ENCODE results near the gene PCCA.

PCCA gene

DNA sequence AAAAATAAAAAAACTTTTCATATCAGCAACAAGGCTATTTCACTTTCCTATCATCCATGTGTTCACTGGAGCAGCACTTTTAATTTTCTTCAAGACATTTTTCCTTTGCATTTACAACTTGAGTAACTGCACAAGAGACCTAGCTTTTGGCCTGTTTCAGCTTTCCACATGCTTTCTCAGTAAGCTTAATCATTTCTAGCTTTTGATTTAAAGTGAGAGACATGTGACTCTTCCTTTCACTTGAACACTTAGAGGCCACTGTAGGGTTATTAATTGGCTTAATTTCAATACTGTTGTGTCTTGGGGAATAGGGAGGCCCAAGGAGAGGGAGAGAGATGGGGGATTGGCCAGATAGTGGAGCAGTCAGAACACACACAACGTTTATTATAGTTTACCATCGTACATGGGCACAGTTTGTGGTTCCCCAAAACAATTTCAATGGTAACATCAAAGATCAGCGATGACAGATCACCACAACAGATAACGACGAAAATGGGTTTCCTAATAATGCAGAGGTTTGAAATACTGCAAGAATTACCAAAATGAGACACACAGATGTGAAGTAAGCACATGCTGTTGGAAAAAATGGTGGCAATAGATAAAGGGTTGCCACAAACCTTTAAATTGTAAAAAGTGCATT lies 382.1 kb downstream of the PCCA start:
- no peak for DNase-seq (ENCODE audit: low spot score)

DNA sequence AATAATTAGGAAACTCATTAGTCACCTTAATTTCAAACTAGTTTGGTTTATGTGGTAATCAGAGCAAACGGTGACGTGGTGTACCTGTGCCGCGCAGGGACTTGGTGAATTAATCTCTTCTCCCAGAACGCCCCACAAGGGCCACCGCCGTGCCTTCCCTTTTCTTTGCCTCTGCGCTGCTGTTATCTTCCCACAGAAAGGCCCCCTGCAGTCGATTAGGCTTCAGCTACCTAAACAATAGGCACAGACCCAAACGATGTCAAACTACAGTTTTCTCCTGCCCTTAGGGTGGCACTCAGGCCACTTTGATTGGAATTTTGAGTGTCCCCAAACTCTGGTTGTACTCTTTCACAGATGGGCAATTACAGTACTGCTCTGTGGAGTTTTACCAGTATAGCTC lies 384.2 kb downstream of the PCCA start:
- no peak for DNase-seq (ENCODE audit: low spot score)

DNA sequence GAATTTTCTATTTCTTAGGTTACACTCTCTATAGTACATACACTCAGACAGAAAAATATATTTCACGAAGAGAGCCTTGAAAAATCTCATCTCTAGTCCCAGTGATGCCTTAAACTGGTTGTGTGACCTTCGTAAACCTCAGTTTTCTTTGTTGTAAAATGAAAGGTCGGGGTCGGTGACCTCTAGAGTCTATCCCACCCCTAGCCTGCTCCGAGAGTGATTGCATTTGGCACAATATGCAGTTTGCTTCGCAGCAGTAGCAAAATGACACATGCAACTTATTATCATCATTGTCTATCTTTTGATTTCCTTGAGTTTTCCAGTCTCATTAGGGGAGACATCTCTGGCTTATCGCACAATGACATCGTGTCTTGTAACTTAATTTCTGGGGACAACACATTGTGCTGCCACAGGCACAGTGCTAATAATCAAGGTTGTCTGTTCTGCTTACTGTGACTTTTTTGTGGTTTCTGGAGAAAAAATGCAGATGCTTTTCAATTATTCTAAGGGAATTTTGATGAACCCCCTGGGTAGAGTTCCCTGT lies 384.7 kb downstream of the PCCA start:
- DNase-seq (ENCODE audit: low spot score) = no peak

DNA sequence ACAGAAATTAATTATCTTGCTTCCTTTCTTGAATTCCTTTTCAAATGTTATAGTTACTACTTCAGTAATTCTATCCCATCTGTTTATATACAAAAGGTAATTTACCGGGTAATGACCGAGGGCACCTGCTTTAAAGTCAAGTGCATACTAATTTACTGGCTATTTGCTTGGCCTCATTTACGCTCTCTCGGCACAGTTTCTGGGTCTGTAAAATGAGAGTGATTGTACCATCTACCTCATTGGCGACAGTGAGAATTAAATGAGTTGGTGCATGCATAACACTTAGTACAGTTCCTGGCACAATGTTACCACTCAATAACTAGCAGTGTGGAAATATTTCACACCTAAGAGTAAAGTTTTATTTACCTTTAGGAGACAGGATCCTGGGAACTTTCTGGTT lies 388.1 kb downstream of the PCCA start:
- DNase-seq (ENCODE audit: low spot score) = no peak

DNA sequence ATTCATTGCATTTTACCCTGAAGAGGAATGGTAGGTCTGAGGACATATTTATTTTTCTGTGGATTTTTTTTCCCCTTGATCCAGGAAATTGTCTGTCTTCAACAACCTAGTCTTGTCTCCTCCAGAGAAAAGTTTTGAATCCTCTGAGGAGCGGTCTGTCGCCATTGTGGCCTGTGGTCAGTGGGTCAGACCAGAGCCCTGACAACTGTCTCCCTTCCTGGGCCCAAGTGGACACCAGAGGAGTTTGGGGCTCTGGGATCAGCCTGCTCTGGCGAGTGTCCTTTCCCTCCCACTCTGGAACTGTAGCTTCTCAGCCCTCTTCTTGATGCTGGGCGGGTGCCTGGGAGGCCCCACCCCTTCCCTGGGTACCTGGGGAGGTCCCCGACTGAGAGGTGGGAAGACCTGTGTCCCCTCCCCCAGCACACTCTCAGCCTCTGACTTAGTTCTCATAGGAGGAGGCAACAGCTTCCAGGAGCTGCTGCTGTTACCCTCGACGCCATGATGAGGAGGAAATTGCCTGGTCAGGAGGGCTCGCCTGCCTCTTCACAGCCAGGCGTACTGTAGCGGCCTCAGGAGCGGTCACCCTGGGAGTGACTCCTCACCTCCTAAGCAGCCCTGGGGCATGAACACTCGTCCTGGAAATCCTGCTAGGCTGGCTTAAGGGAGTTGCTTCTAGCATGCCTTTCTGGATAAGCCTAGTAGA lies 389.4 kb downstream of the PCCA start:
- DNase-seq (ENCODE audit: low spot score) = no peak

DNA sequence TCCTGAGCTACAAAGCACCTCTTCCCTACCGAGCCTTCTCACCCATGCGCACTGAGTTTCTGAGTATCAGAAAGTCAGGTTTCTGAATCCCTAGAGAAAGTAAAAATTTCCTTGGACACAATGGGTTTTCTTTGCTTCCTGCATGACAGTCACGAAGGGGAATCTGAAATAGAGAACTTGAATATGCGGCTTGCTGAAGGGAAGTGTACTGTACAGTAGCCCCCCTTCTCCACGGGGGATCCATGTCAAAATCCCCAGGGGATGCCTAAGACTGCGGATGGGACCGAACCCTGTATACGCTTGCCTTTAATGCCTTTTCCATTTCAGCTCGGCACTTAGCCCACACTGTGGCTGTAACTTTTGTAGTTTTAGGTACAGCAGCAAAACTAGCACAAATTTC lies 391.8 kb downstream of the PCCA start:
- DNase-seq (ENCODE audit: low spot score) = no peak

DNA sequence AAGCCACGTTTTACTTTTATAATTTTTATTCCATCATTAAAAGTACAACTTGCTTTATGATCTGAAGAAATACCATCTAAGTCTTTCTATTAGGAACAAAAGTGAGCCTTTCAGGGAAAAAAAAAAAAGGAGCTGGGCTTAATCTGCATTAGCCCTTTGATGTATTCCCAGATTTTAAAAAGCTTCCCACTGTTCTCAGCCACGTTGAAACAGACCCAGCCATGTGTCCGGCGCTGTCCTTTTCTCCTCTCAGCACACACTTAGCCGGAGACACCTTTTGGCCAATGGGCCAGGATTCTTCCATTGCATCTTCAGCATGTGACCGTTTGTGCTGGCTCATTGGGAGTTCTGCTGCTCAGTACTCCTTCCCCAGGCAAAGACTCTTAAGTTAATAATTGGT lies 394.2 kb downstream of the PCCA start:
- DNase-seq (ENCODE audit: low spot score) = no peak

DNA sequence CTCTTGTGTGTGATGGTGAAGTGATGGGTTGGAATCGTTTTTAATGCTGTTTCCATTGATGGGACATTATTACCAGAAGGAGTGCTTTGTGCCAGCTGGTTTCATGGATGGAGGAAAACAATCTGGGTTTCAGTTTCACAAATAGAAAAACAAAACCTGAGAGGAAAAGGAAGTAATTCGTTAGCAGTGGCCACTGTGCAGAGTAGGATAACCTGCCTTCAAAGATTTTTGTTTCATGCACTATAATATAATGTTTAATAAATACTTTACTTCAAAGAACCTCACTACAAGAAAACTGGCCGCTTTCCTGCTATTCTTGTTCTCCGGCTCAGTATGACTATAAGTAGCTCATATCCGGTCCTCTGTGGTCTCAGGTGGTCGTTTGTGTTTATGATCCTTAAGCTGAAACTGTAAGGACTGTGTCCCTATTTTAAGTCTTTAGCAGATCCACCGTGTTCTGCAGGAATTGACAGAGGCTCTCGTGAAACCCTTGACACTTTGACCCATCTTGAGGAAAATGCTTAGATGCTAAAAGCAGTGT lies 395.0 kb downstream of the PCCA start:
- no peak for DNase-seq (ENCODE audit: low spot score)

DNA sequence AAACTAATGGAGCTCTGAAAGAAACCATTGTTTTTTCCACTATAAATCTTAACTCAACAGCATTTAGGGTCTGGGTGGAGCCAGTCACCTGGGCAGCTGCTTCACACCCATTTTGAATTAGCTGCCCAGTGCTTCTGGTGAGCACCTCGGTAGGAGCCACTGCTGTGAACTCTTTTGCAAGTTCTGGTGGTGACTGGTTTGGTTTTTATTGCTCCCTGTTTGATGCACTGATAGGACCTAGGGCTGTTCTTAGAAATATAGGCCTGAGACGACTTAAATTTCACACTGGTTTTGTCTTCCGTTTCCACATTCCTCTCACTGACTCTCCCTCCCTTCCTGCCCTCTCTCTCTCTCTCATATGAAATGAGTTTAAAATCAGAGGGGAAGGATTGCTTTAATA lies 395.8 kb downstream of the PCCA start:
- no peak for DNase-seq (ENCODE audit: low spot score)

DNA sequence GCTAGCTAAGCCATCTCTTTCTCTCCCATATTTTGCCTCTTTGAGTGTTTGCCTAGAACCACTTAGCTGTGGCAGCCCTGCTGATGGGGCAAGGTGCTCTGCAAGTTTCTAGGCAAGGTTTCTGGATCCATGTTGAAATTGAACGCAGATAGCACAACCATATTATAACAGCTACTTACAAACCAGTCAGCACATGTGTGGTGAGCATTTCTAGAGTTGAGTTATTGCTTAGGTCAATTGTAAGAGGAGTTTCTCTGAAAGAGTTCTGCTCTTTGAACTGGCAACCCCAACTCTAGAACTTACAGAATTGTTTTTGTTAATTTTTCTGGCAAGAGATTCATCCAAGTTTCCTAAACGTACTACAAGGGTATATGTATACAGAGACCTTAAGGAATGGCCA lies 396.4 kb downstream of the PCCA start:
- DNase-seq (ENCODE audit: low spot score) = no peak

DNA sequence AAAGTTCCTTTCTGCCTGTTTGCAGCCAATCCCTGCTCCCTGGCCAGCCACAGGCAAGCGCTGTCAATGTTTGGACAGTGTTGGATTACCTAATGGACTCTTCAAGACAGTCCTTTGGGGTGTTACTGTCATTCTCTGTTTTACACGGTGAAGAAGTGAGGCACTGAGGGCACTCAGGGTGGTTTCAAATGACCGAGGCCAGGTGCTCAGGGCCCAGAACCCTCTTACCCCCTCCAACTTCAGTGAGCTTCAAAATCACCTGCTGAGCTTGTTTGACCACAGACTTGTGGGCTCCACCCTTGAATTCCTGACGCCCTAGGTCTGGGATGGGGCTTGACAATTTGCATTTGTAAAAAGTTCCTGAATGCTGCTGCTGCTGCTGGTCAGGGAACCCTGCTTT lies 401.8 kb downstream of the PCCA start:
- no peak for DNase-seq (ENCODE audit: low spot score)

DNA sequence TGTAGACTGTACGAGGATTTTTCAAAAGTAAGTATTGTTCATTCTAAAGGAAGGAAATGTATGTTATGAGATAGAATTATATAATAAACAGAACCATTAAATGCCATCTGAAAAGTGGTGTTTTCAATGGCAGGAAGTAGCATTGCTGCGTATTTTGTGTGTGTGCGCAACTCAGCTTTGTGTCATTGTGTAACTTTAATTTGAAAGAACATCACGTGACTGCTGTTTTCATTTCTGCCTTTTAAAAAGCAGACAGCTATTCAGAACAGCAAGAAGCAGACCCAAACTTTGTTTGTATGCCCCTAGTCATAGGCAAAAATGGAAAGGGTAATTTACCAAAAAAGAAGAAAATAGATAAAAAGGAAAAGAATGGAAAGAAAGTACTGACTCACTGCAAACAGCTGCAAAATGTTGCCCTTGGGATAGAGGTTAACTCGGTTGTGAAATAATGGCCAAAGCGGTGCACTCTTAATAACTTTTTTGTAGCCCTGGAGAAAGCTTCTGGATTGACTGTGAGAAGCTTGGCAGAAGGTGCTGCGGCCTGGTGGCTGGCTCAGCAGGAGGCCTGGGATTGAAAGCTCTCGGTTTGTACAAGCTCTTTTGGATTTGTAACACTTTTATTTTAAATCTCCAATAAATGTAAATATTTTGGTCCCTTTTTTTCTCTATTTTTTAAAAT lies 402.4 kb downstream of the PCCA start:
- DNase-seq (ENCODE audit: low spot score) = peak; percentile 4

DNA sequence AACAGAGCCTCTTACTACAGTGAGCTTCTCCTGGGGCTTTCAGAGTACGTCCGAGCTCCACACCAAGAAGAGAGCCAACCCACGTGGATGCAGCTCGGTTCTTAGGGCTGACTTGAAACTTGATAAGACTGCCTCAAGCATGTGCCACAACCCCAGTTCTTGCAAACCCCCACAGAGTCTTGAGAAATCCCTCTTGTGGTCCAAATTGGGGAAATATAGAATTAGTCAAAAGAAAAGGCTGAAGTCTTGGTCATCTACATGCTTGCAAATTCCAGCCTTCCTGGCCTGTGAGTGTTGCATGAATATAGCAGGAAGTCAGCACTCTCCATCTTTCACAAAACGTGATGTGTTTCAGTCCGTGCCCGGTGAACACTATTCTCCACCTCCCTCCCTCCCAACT lies 404.5 kb downstream of the PCCA start:
- DNase-seq (ENCODE audit: low spot score) = no peak

DNA sequence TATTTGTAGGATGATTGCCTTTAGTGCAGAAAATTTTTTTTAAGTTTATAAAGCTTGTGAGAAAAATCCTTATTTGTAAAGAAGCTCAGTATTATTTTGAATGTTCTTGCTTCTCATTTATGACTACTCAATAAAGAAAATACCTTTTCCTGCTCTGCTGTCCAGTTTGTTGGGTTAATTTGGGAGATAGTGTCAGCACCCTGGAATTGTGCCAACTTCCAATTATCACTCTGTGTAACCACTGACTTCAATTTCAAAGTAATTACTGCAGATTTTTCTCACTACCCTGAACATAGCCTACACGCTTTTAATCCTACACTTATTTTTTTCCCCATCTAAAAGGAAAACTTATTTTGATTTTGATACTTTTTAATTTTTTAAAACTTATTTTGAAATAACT lies 406.6 kb downstream of the PCCA start:
- no peak for DNase-seq (ENCODE audit: low spot score)

DNA sequence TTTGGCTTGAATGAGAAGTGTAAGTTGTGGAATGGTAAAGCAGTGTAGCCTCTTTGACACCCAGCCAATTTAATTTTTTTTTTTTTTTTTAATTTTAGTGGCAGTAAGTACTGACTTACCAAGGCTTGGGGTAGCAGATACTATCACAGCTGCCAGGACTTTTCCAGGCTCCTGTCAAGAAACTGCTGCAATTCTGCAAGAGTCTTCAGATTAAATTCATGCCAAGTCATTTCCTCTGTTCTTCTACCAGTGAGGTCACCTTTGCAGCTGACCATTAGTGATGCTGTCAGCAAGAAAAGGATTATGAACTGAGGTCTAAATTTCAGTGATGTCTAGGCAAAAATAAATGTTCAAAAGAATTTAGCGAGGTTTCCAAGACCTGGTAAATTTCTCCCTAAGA lies 408.5 kb downstream of the PCCA start:
- DNase-seq (ENCODE audit: low spot score) = peak; percentile 31

DNA sequence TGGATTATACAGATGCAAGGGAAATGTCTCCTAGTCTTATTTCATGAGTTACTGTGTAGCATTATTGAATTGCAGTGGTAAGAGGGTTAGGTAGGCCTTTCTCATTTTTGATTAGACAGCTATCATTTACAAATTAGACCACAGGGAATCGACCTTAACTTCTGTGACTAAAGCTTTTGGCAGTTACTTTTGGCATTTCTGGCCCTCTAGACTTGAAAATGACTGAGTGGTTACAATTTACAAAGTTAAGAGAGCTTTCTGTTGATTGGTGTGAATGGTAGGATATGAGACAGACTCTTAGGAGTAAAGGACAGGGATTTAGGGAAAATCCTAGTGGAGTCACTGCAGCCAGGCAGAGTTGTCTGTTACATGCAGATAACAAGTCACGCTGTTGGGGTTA lies 413.6 kb downstream of the PCCA start:
- DNase-seq (ENCODE audit: low spot score) = no peak

DNA sequence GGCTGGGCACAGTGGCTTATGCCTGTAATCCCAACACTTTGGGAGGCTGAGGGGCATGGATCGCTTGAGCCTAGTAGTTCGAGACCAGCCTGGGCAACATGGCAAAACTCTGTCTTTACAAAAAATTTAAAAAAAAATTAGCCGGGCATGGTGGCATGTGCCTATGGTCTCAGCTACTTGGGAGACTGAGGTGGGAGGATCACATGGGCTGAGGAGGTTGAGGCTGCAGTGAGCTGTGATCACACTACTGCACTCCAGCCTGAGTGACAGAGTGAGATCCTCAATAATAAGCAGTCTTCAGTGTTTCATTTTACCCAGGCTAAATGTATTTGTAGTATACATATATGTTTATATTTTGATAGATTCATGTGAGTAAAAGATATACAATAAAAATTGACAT lies 414.7 kb downstream of the PCCA start:
- DNase-seq (ENCODE audit: low spot score) = no peak

DNA sequence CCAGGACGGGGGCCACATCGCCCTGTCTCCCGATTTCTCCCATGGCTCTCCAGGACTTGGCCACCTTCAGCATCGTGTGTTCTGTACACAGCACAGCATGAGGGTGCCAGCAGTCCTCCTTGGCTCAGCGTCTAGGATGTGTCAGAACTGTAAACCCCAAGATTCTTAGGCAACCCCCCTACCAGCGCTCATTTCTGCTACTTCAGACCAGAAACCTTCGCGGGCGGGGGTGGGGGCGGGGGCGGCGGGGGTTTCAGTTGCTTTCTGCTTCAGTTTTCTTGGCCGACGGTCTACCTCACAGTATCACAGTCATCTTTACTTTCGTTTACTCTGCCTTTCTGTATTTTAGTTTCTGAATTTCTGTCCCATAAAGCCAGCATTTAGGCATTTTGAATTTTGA lies 417.3 kb downstream of the PCCA start:
- DNase-seq (ENCODE audit: low spot score) = no peak

DNA sequence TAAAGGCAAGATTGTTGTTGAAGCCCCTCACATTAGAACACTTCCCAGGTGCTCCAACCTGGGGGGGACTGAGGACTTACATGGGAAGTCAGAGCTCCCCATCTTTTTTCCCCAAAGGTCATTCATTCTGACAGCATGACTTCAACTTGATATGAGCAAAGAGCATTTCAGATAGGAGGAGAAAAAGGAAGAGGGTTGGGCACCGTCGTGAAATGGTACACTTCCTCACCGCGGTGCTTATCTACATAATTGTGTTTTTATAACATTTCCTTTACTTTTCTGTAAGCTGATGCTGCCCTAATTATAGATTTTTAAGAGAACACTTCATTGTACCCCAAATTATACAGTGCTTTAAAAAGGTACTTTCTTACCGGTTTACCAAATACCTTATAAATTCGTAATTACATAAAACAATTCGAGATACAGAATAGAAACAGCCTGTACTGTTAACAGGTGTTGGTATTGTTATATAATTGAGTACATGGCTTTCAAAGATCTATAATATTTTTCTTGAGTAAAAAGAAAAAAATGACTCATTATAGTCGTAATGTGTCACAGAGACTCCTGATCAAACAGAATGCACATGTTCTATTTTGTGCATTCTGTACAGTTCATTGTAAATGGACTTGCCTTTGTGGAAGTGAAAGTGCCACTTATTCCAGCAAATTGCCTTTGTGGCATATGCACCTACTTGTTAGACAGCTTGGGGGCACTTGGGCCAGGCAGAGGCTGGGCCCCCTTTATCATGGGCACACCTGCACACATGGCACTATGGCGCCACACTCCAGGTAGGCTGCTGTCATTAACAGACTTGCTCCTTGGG lies 417.9 kb downstream of the PCCA start:
- no peak for DNase-seq (ENCODE audit: low spot score)

DNA sequence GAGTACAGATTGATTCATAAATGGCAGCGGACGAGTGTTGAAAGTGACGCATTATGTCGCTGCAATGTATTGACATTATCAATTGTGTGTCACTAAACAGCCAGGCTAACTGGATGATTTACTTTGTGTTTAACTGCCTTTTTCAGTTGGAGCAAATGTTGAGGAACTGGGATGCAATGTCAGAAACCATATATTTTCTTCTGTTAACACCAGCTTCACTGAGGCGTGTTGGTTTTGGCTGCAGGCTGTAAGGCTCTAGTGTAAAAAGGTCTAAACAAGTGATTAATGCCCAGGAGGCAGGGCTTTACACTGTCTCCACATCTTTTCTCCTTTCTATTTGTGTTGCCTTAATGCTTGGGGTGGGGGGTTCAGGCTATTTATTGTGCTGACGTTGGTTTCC lies 419.6 kb downstream of the PCCA start:
- no peak for DNase-seq (ENCODE audit: low spot score)

DNA sequence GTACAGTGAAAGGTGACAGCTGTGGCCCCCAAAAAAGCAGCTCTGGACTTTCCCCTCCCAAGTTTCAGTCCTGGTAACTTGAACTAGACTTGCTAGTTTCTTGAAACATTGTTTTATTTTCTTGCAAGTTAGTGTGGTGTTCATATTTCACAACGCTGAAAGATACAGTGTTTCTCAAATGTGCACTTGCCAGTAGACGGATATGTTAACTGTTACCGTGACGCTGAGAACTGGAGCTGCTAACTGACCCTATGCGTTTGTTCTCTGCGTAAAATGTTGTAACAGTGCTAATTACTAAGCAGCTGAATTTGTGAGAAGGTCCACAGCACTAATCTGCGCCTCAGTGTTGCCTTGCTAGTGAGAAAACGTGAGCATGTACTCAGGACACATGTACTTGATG lies 420.1 kb downstream of the PCCA start:
- DNase-seq (ENCODE audit: low spot score) = no peak

Measured in AG08395 (cell line).